Left ventricle myocardium inferior (tissue), 1 donor: ENCODE results near the gene HLA-DPA1. TPM values are rescaled to one million over a fixed set of nuclear protein-coding genes. Genes with fewer than 3 reads are reported as not detected.
A peak's percentile ranks its signal among the peaks of the same experiment; 100 is the strongest.

Experiments used
- DNase-seq: peaks from one replicate; pipeline ENCODE4 v3.0.0-alpha.2; 2020
- H3K27ac ChIP-seq: fragments of 200-600 bp; replicated peaks from 2 replicates; pipeline ENCODE4 v1.8.0; 2021
- H3K27me3 ChIP-seq: fragments of 200-600 bp; 2 replicates; pipeline ENCODE4 v1.8.0; 2021; ENCODE audit warnings: low read depth
- H3K36me3 ChIP-seq: fragments of 200-600 bp; 2 replicates; pipeline ENCODE4 v1.8.0; 2021
- H3K4me1 ChIP-seq: fragments of 200-600 bp; 2 replicates; pipeline ENCODE4 v1.8.0; 2021
- H3K4me3 ChIP-seq: fragments of 200-600 bp; 2 replicates; pipeline ENCODE4 v1.8.0; 2021; ENCODE audit warnings: mild to moderate bottlenecking, moderate library complexity
- H3K9me3 ChIP-seq: fragments of 200-600 bp; replicated peaks from 2 replicates; pipeline ENCODE4 v1.8.0; 2021
- CTCF ChIP-seq: fragments of 200-600 bp; IDR thresholded peaks from 2 replicates; pipeline ENCODE4 v1.8.0; 2021; ENCODE audit warnings: antibody characterized with exemption, mild to moderate bottlenecking, borderline replicate concordance
- intact Hi-C: fragments of 100-400 bp; cut with micrococcal nuclease; formaldehyde crosslinking; loops from one replicate; pipeline ENCODE4 v1.11.0; 2022
- total RNA-seq: library from RNA; stranded (reverse); fragmentation: NEBNext Ultra II Directional; extraction: Animal tissue kit (Norgen Biotek cat#: 25700); gene quantifications from one replicate; pipeline ENCODE4 v1.2.1, GENCODE V29; 2021
- donor health status: DM: no; HTN: yes; CAD: no; lungs with severe emphysema.

HLA-DPA1 gene
- total RNA-seq, 1 donor from 2014 or later, result 28.8 TPM

- no peaks in the 10 kb centered on the region for H3K9me3 ChIP-seq
- peaks cover 10% of the 10 kb centered on the region for H3K27me3 ChIP-seq
- DNase-seq, result no peak
These were observed 23.2 kb downstream of the HLA-DPA1 start for GRCh38 chr6:33050014-33050810.

DNA sequence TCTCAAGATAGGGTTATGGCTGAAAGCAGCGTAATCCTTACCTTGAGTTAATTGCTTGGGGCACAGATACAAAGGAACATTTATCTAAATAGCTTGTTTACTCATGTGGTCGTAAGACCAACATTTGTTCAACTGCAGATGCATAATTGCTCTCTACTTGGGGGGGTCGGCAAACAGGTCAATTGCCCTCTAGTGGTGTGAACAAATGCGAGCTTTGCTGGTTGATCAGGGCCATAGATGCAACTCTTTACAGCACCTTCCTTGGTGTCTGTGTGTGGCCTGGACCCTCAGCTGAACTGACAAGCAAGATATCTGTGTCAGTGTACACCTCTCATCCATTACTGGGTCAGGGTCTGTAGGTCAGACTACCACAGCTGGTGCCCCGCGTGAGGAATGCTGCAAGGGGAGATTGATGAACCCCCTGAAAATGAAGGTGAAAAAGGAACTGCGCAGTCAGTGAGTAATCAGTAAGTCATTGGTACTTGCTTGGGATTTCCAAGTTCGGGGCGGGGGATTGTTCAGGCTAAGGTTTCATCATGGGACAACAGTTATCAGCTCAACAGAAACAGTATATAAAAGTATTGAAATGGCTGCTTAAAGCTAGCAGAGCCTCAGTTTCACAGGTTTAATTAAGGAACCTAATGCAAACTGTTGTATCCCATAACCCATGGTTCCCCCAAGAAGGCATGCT, 24.0 kb downstream of the HLA-DPA1 start:
- H3K4me3 ChIP-seq, result no peak overlapping the region
- H3K36me3 ChIP-seq, result no peaks in the 10 kb centered on the region
- peak; percentile 31 for TF ChIP-seq CTCF
- intact Hi-C loops, result no loop called here
- H3K9me3 ChIP-seq, result no peaks in the 10 kb centered on the region
- peaks cover 4% of the 10 kb centered on the region for H3K4me1 ChIP-seq
- no peak overlapping the region for H3K27ac ChIP-seq
- no peak for DNase-seq
- peaks cover 10% of the 10 kb centered on the region for H3K27me3 ChIP-seq

More at GRCh38 chr6:33050014-33050810, 23.2 kb downstream of the HLA-DPA1 start:
- Histone ChIP-seq H3K4me3 (no peak overlapping the region), H3K36me3 (no peaks in the 10 kb centered on the region), H3K27ac (no peak overlapping the region), H3K4me1 (peaks cover 4% of the 10 kb centered on the region)
- intact Hi-C loops, result no loop called here
- no peak for TF ChIP-seq CTCF

DNA sequence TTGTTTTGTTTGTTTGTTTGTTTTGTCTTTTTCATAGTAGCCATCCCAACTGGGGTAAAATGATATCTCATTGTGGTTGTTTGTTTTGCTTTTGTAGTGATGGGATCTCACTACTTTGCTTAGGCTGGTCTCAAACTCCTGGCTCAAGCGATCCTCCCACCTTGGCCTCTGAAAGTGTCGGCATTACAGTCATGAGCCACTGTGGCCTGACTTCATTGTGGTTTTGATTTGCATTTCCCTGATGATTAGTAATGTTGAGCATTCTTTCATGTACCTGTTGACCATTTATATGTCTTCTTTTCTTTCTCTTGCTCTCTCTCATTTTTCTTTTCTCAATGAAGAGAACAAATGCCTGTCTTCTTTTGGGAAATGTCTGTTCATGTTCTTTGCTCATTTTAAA, 33.3 kb downstream of the HLA-DPA1 start:
- peaks cover 8% of the 10 kb centered on the region for H3K9me3 ChIP-seq
- no peak for TF ChIP-seq CTCF
- DNase-seq, result no peak
- no peak overlapping the region for H3K4me3 ChIP-seq
- H3K36me3 ChIP-seq, result no peaks in the 10 kb centered on the region
- intact Hi-C loops, result no loop called here
- H3K27ac ChIP-seq, result no peak overlapping the region
- H3K4me1 ChIP-seq, result no peaks in the 10 kb centered on the region
- H3K27me3 ChIP-seq, result no peaks in the 10 kb centered on the region

DNA sequence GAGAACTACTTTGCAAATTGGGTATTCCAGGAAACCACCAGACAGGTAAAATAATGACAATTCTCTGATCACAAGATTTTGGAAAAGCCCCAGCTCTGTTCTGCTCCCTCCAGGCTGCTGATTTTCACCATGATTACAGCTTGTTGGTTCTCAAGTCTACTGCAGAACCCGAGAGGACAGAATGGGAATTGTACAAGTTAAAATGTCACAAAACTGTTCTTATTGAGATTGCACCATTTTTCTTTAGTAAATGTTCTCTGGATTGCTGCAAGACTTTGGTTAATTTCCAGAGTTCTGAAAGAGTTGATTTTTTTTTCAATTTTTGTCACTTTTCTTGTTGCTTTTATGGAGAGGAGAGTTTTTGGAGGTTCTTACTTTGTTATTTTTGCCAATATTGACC, 36.9 kb downstream of the HLA-DPA1 start:
- Histone ChIP-seq H3K27me3 (no peaks in the 10 kb centered on the region), H3K9me3 (peaks cover 17% of the 10 kb centered on the region), H3K27ac (no peak overlapping the region), H3K4me1 (no peaks in the 10 kb centered on the region), H3K4me3 (no peak overlapping the region), H3K36me3 (no peaks in the 10 kb centered on the region)
- TF ChIP-seq CTCF, result no peak
- DNase-seq, result no peak
- intact Hi-C loops, result no loop called here

- H3K9me3 ChIP-seq, result peaks cover 17% of the 10 kb centered on the region
- no peak for TF ChIP-seq CTCF
- H3K4me3 ChIP-seq, result no peak overlapping the region
- intact Hi-C loops, result no loop called here
- H3K4me1 ChIP-seq, result peaks cover 8% of the 10 kb centered on the region
- H3K27ac ChIP-seq, result no peak overlapping the region
- H3K36me3 ChIP-seq, result no peaks in the 10 kb centered on the region
- H3K27me3 ChIP-seq, result peaks cover 4% of the 10 kb centered on the region
- DNase-seq, result no peak
These were observed 38.9 kb downstream of the HLA-DPA1 start for GRCh38 chr6:33034554-33034953.
